IMR-90 (cell line): Measurements from ENCODE around the gene RIMS4. TPM values are rescaled to one million over a fixed set of nuclear protein-coding genes. Genes with fewer than 3 reads are reported as not detected.

ENCODE experiments used
- ATAC-seq: fragments of 200-7000 bp; cut with Tn5 transposase; 2 replicates; pipeline ENCODE4 v1.9.1; 2020; ENCODE audit warnings: low read depth, mild to moderate bottlenecking, moderate library complexity
- BruUV-seq: library from RNA; stranded (reverse); fragments of 400-500 nt; replicated peaks from 2 replicates; lab custom pipeline; 2021; lab: Mats Ljungman, UMichigan
- CTCF ChIA-PET: fragments of 300-600 bp; formaldehyde crosslinking; extraction: SDS; loops from one replicate; lab custom pipeline; 2021; ENCODE audit warnings: antibody characterized with exemption; lab: Yijun Ruan, JAX
- POLR2A ChIA-PET: fragments of 300-600 bp; sonication (Branson Sonifier 250); formaldehyde crosslinking; loops from one replicate; lab custom pipeline; 2022; ENCODE audit warnings: antibody characterized with exemption; ENCODE audit not compliant: unreplicated experiment; lab: Charles Lee
- DNase-seq: peaks from one replicate; pipeline ENCODE4 v3.0.0; 2013
- H2AFZ ChIP-seq: replicated peaks from 2 replicates; pipeline ENCODE3; 2013; ENCODE audit warnings: low read length, mild to moderate bottlenecking; ENCODE audit not compliant: poor library complexity
- H2AK5ac ChIP-seq: 2 replicates; pipeline ENCODE4 v1.6.1; 2013; ENCODE audit warnings: low read depth, low read length, inconsistent platforms
- H2AK9ac ChIP-seq: replicated peaks from 2 replicates; pipeline ENCODE3; 2013; ENCODE audit warnings: mild to moderate bottlenecking, low read depth, low read length, moderate library complexity; ENCODE audit not compliant: poor library complexity
- H2BK120ac ChIP-seq: 2 replicates; pipeline ENCODE4 v1.6.1; 2013; ENCODE audit warnings: low read depth, low read length, inconsistent platforms
- H2BK15ac ChIP-seq: 3 replicates; pipeline ENCODE4 v1.6.1; 2013; ENCODE audit warnings: low read depth, low read length, inconsistent platforms
- H2BK20ac ChIP-seq: 2 replicates; pipeline ENCODE4 v1.6.1; 2013; ENCODE audit warnings: low read depth, mild to moderate bottlenecking, inconsistent platforms, low read length, moderate library complexity
- H2BK5ac ChIP-seq: 2 replicates; pipeline ENCODE4 v1.6.1; 2013; ENCODE audit warnings: mild to moderate bottlenecking, low read depth, low read length, inconsistent platforms; ENCODE audit not compliant: poor library complexity, severe bottlenecking
- H3K14ac ChIP-seq: replicated peaks from 2 replicates; pipeline ENCODE4 v1.6.1; 2013; ENCODE audit warnings: low read depth, low read length, inconsistent platforms
- H3K18ac ChIP-seq: 2 replicates; pipeline ENCODE4 v1.6.1; 2013; ENCODE audit warnings: low read depth, low read length, control low read depth
- H3K23ac ChIP-seq: 2 replicates; pipeline ENCODE4 v1.6.1; 2013; ENCODE audit warnings: low read depth, low read length, inconsistent platforms
- H3K27ac ChIP-seq: 2 replicates; pipeline ENCODE4 v1.5.1; 2013; ENCODE audit warnings: mild to moderate bottlenecking, control low read depth, low read length; ENCODE audit not compliant: insufficient read depth
- H3K27me3 ChIP-seq: 2 replicates; pipeline ENCODE4 v1.6.1; 2013; ENCODE audit warnings: low read length; ENCODE audit not compliant: control insufficient read depth, insufficient read depth
- H3K36me3 ChIP-seq: 2 replicates; pipeline ENCODE4 v1.6.1; 2013; ENCODE audit warnings: low read length, mixed read lengths; ENCODE audit not compliant: control insufficient read depth, insufficient read depth
- H3K4ac ChIP-seq: 2 replicates; pipeline ENCODE4 v1.6.1; 2013; ENCODE audit warnings: low read depth, low read length, inconsistent platforms
- H3K4me1 ChIP-seq: 2 replicates; pipeline ENCODE4 v1.6.1; 2013; ENCODE audit warnings: low read length, mixed read lengths; ENCODE audit not compliant: control insufficient read depth, insufficient read depth
- H3K4me2 ChIP-seq: 2 replicates; pipeline ENCODE4 v1.6.1; 2013; ENCODE audit warnings: low read depth, mild to moderate bottlenecking, control low read depth, low read length, moderate library complexity
- H3K4me3 ChIP-seq: 2 replicates; pipeline ENCODE4 v1.5.1; 2013; ENCODE audit warnings: low read depth, mild to moderate bottlenecking, control low read depth, low read length, moderate library complexity; ENCODE audit not compliant: insufficient read depth
- H3K56ac ChIP-seq: 2 replicates; pipeline ENCODE4 v1.6.1; 2013; ENCODE audit warnings: low read length, inconsistent platforms; ENCODE audit not compliant: insufficient read depth; ENCODE audit errors: extremely low read depth
- H3K79me1 ChIP-seq, 2 experiments: 2 replicates each; pipeline ENCODE4 v1.6.1; 2013; ENCODE audit warnings: low read length in 2 of 2, inconsistent platforms in 1 of 2, low read depth in 1 of 2
- H3K9ac ChIP-seq: 2 replicates; pipeline ENCODE4 v1.6.1; 2013; ENCODE audit warnings: low read depth, low read length, control low read depth
- H3K9me1 ChIP-seq: 2 replicates; pipeline ENCODE4 v1.6.1; 2013; ENCODE audit warnings: low read length, inconsistent platforms; ENCODE audit not compliant: insufficient read depth
- H3K9me3 ChIP-seq: 2 replicates; pipeline ENCODE4 v1.6.1; 2013; ENCODE audit warnings: low read length; ENCODE audit not compliant: control insufficient read depth, insufficient read depth
- H4K20me1 ChIP-seq: 2 replicates; pipeline ENCODE4 v1.6.1; 2013; ENCODE audit warnings: low read length, inconsistent platforms; ENCODE audit not compliant: insufficient read depth
- H4K5ac ChIP-seq: 2 replicates; pipeline ENCODE4 v1.6.1; 2013; ENCODE audit warnings: mild to moderate bottlenecking, low read depth, low read length, control low read depth
- H4K8ac ChIP-seq, 2 experiments: 2 replicates each; pipeline ENCODE4 v1.6.1; 2013; ENCODE audit warnings: low read depth in 2 of 2, low read length in 2 of 2, control low read depth in 1 of 2, inconsistent platforms in 1 of 2
- H4K91ac ChIP-seq: 2 replicates; pipeline ENCODE4 v1.6.1; 2013; ENCODE audit warnings: low read depth, low read length, inconsistent platforms; ENCODE audit not compliant: insufficient read depth
- CHD1 ChIP-seq: IDR thresholded peaks from 2 replicates; pipeline ENCODE4 v1.6.1; 2012; ENCODE audit warnings: low read depth, low read length, improper control_type of control experiment
- CTCF ChIP-seq: conservative IDR thresholded peaks from 2 replicates; pipeline ENCODE4 v1.5.1; 2012; ENCODE audit warnings: mild to moderate bottlenecking, low read depth, low read length, improper control_type of control experiment
- ELK1 ChIP-seq: fragments of 150-350 bp; IDR thresholded peaks from 2 replicates; pipeline ENCODE4 v1.6.1; 2016; ENCODE audit warnings: low read depth, mild to moderate bottlenecking, low read length, moderate library complexity, borderline replicate concordance
- MAFK ChIP-seq: IDR thresholded peaks from 2 replicates; pipeline ENCODE4 v1.6.1; 2012; ENCODE audit warnings: low read depth, low read length, improper control_type of control experiment
- MAZ ChIP-seq: IDR thresholded peaks from 2 replicates; pipeline ENCODE4 v1.6.1; 2012; ENCODE audit warnings: low read depth, mild to moderate bottlenecking, low read length, improper control_type of control experiment, moderate library complexity, borderline replicate concordance
- MXI1 ChIP-seq: IDR thresholded peaks from 2 replicates; pipeline ENCODE4 v1.6.1; 2012; ENCODE audit warnings: low read depth, mild to moderate bottlenecking, low read length, moderate library complexity, borderline replicate concordance
- NFE2L2 ChIP-seq: fragments of 150-350 bp; IDR thresholded peaks from 2 replicates; pipeline ENCODE4 v1.6.1; 2016; ENCODE audit warnings: low read depth, mild to moderate bottlenecking, low read length
- POLR2A ChIP-seq: IDR thresholded peaks from 2 replicates; pipeline ENCODE4 v1.6.1; 2012; ENCODE audit warnings: mild to moderate bottlenecking, low read depth, low read length
- USF2 ChIP-seq: fragments of 150-350 bp; IDR thresholded peaks from 2 replicates; pipeline ENCODE4 v1.6.1; 2017; ENCODE audit warnings: mild to moderate bottlenecking, antibody characterized with exemption, low read length, low read depth
- WGBS, 2 experiments: methylation state at CpG; one replicate each; pipeline versions ENCODE4 v1.1.5 to v1.1.7; 2013; ENCODE audit warnings: missing lambda C conversion rate in 2 of 2; ENCODE audit not compliant: insufficient read length in 1 of 2; ENCODE audit errors: extremely low coverage in 2 of 2; 5-methylcytosine and 5-hydroxymethylcytosine counted together
- dilution Hi-C: fragments of 300-500 bp; cut with HindIII; formaldehyde crosslinking; loops from one replicate; pipeline ENCODE4 v1.14.3; 2018; ENCODE audit warnings: low sequenced_read_pairs; ENCODE audit not compliant: unreplicated experiment
- in situ Hi-C: fragments of 300-500 bp; cut with MboI; formaldehyde crosslinking; loops from 3 replicates; pipeline ENCODE4 v1.14.3; 2019; ENCODE audit warnings: low sequenced_read_pairs, inconsistent platforms, mixed read lengths
- intact Hi-C: fragments of 100-400 bp; cut with micrococcal nuclease; formaldehyde crosslinking; loops from 2 replicates; pipeline ENCODE4 v1.10.0; 2022
- polyA plus RNA-seq, 3 experiments: library from polyadenylated mRNA; depleted of rRNA; stranded (reverse); fragments of >200 nt; gene quantifications; 2 replicates each; pipeline ENCODE4 v1.2.3, GENCODE V29; 2012; ENCODE audit warnings: low replicate concordance in 1 of 3
- total RNA-seq: library from RNA; depleted of rRNA; stranded (reverse); fragments of >200 nt; gene quantifications from 2 replicates; pipeline ENCODE4 v1.2.3, GENCODE V29; 2012

RIMS4 gene
- total and polyA plus RNA-seq, 2 of the 4 experiments (the other 2 are of a cell fraction) = not detected

GRCh38 chr20:44724423-44725091 lies 85.8 kb downstream of the RIMS4 start:
- H2BK20ac ChIP-seq = no peak overlapping the region
- no peaks in the 10 kb centered on the region for H3K9me3 ChIP-seq
- intact Hi-C loops = no loop called here
- no peak overlapping the region for H2BK120ac ChIP-seq
- H3K36me3 ChIP-seq = no peaks in the 10 kb centered on the region
- peaks cover 5% of the 10 kb centered on the region; the same call in 1 of the 2 replicates for H3K9me1 ChIP-seq
- H3K79me1 ChIP-seq = no peaks in the 10 kb centered on the region
- H2AK5ac ChIP-seq = no peak overlapping the region
- dilution Hi-C loops = no loop called here
- H4K91ac ChIP-seq = no peak overlapping the region
- H4K8ac ChIP-seq = no peak overlapping the region
- no peak overlapping the region for H2AK9ac ChIP-seq
- no peaks in the 10 kb centered on the region; the same call in 1 of the 2 replicates for H3K27me3 ChIP-seq
- ATAC-seq (no peak), DNase-seq (no peak)
- H3K4me2 ChIP-seq = no peak overlapping the region
- no TSS peak for BruUV-seq
- no peak overlapping the region for H3K4ac ChIP-seq
- in situ Hi-C loops = no loop called here
- no peak overlapping the region for H3K23ac ChIP-seq
- H3K4me1 ChIP-seq = peaks cover 13% of the 10 kb centered on the region
- WGBS, 2 experiments = no CpG with 5 or more reads among the region's 26 CpGs
- CTCF ChIA-PET = no interaction called here
- POLR2A ChIA-PET = no interaction called here
- no peak overlapping the region for H2BK5ac ChIP-seq
- H3K9ac ChIP-seq = no peak overlapping the region
- H3K4me3 ChIP-seq = no peak overlapping the region
- no peak overlapping the region for H3K27ac ChIP-seq
- H3K14ac ChIP-seq = no peak overlapping the region
- H3K56ac ChIP-seq = no peak overlapping the region
- TF ChIP-seq POLR2A = no peak
- TF ChIP-seq NFE2L2 = no peak
- no peak for TF ChIP-seq MXI1
- TF ChIP-seq CTCF = no peak
- no peak for TF ChIP-seq USF2
- no peak for TF ChIP-seq CHD1
- no peak for TF ChIP-seq ELK1
- no peak for TF ChIP-seq MAFK
- TF ChIP-seq MAZ = no peak
- H4K20me1 ChIP-seq = no peaks in the 10 kb centered on the region; the same call in 1 of the 2 replicates
- no peak overlapping the region for H2BK15ac ChIP-seq
- no peak overlapping the region for H4K5ac ChIP-seq
- H3K18ac ChIP-seq = no peak overlapping the region
- no peak overlapping the region for H2AFZ ChIP-seq
